ENCODE data around the gene FER.

GRCh38 chr5:108760512-108760911 is 12.8 kb downstream of the FER start:
- TF ChIP-seq CTCF (conservative IDR thresholded peaks at IDR 0.05; ENCODE audit: low read depth, low read length) (no peak), EZH2 (IDR thresholded peaks at IDR 0.05; ENCODE audit: low read length, unreplicated experiment) (no peak)
